WI38 (cell line): ENCODE results near the gene TAOK3.
"Not testable (repeated sequence)": the region's sequence is repeated elsewhere in the genome, so short reads cannot be mapped to it uniquely, and the experiment has no call there.

Experiments used
- H3K4me3 ChIP-seq: 2 replicates; pipeline ENCODE4 v1.5.1; 2011; ENCODE audit warnings: low read depth, mild to moderate bottlenecking, control low read depth, low read length
- CTCF ChIP-seq: IDR thresholded peaks from 2 replicates; pipeline ENCODE4 v1.5.1; 2012; ENCODE audit warnings: low read depth, mild to moderate bottlenecking, control low read depth, low read length

The TAOK3 gene

GRCh38 chr12:118282767-118283166, 89.9 kb downstream of the TAOK3 start:
- H3K4me3 ChIP-seq, result no peak overlapping the region
- TF ChIP-seq CTCF, result no peak

GRCh38 chr12:118278288-118278687, 94.4 kb downstream of the TAOK3 start:
- H3K4me3 ChIP-seq, result not testable (repeated sequence)

- TF ChIP-seq CTCF, result no peak
- H3K4me3 ChIP-seq, result no peak overlapping the region
These were observed 98.6 kb downstream of the TAOK3 start for GRCh38 chr12:118274066-118274465.

- H3K4me3 ChIP-seq, result no peak overlapping the region
- no peak for TF ChIP-seq CTCF
These were observed 100.8 kb downstream of the TAOK3 start for GRCh38 chr12:118271770-118272417.

- H3K4me3 ChIP-seq, result no peak overlapping the region
- no peak for TF ChIP-seq CTCF
These were observed 101.5 kb downstream of the TAOK3 start for GRCh38 chr12:118271183-118271582.

- no peak overlapping the region for H3K4me3 ChIP-seq
- TF ChIP-seq CTCF, result no peak
These were observed 102.9 kb downstream of the TAOK3 start for GRCh38 chr12:118269806-118270205.

- no peak for TF ChIP-seq CTCF
- H3K4me3 ChIP-seq, result no peak overlapping the region
These were observed 113.6 kb downstream of the TAOK3 start for GRCh38 chr12:118259079-118259478.

GRCh38 chr12:118256352-118256751, 116.4 kb downstream of the TAOK3 start:
- TF ChIP-seq CTCF, result no peak
- no peak overlapping the region for H3K4me3 ChIP-seq
